ENCODE results near the gene PHF19.

The PHF19 gene

GRCh38 chr9:120876842-120877240, at the start of gene PHF19:
TSS of gene PHF19 (minus strand) at chr9:120877188. CDS start at chr9:120874741, 2,447 bp downstream.
- no peak for DNase-seq

DNA sequence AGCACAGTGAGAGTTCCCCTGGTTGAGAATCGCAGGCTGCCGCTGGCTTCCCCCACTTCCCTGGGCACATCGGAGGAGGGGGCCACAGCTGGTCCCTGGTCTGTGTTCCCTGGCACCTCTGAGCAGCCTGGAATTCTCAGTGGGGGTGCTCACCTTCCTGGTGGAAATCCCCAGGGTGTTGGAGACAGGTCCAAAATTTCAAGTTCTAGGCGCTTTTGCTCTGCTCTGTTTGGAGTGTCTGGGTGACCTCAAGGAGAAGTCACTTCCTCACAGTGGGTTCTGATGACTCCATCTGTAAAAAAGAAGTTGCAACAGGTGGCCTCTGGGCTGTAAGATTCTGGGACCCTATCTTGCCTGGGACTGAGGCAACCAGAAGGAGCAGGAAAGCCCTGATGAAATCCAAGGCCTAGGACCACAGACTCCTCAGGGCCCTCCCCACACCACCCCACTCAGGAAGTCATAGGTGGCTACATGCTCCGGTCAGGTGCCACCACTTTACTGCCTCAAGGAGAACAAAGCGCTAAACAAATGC, 49.5 kb upstream of the PHF19 start, which contains the start of gene TRAF1:
TRAF1 (minus strand) TSS at position 400 of the 532 bp plus-strand sequence. CDS start 721 bp downstream, outside the sequence.
- peak; percentile 74 for DNase-seq

- peak; percentile 92 for DNase-seq
Observed at GRCh38 chr9:120925535-120926396, 48.8 kb upstream of the PHF19 start.

DNA sequence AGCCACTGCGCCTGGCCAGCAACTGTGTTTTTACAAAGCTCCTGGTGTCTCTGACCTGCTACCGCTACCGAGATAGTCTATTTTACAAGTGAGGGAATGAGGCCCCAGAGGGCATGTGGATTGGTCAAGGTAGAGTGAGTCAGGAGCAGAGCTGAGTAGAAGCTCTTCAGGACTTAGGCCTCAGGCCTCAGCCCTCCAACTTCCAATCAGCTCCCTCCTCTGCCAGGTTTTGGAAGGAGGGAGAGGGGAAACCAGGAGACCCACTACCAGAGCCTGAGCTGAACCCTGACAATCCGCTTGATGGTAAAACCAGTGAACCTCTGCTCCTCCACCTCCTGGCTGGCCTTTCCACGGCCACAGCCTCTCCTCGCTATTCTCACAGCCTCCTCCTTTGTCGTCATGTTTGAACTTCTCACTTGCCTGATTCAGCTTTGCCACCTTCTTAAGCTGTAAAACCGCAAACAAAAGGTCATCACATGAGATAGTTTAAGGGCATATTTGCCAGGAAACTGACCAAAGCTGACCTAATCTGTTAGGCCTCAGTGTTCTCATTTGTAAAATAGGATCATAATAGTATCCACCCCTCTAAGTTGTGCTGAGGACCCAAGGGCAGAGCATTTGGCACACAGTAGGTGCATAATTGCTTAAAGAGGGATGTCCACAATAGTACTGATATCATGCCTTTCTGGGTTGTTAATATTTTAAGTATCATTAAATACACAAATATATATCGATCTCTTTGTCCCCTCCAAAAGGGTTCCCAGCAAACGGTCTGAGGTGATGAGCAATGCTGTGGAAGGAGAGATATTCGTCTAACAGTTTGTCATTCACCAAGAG, 47.9 kb upstream of the PHF19 start:
- no peak for DNase-seq

DNA sequence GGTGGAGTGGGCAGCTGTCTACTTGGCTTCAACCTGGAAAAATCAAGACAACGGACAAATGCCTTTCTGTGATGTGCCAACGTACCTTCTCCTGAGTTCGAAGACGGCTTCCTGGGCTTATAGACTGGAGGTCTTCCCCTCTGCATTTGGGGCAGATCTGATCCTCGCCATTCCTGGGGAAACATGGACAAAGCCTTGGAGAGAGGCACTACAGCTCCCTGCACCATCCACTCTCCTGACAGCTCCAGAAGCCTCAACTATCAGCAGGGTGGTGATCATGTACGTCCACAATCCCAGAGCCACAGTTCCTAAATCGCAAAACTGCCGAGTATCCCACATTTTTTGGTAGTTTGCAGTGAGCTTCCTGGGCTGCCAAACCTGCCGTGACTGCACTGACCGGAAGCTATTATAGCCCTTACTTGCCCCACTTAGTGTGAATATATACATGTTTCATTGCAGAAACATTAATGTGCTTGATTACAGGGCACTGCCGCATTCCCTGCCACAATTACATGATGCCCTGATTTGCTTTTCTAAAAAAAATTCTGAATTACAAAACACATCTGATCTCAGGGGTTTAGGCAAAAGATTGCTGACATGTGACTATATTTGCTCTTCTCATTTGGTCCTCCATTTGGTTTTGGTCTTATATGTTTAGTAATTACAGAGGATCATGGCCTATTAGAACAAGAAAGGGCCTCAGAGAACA, 46.8 kb upstream of the PHF19 start:
- no peak for DNase-seq

- DNase-seq: peak; percentile 58
Observed at GRCh38 chr9:120922404-120923195, 45.6 kb upstream of the PHF19 start.

DNA sequence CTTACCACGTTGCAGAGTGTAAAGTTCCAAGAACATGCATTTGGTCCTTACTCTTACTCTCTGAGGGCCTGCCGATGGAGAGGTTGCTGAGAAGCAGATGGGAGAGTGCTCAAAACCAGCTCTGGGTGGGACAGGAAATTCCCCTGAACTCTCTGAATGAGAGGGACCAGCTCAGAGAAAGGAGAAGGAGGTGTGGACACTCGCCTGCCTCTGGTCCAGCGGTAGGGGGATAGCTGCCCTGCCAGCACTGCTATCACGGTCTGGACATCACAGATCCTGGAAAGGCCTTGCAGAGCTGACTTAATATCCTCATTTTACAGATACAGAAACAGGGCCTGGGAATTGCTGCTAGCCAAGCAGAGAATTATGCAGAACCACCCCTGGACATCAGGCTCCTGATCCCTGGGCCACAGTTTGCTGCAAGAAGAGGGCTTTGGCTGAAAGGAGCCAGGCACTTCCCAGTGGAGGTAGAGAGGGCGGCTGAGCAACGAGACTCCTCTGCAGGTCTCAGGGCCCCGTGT, 44.7 kb upstream of the PHF19 start:
- peak; percentile 66 for DNase-seq

- peak; percentile 78 for DNase-seq
Observed at GRCh38 chr9:120920806-120921178, 43.8 kb upstream of the PHF19 start.

- DNase-seq: peak; percentile 68
Observed at GRCh38 chr9:120919843-120920805, 43.1 kb upstream of the PHF19 start.

DNA sequence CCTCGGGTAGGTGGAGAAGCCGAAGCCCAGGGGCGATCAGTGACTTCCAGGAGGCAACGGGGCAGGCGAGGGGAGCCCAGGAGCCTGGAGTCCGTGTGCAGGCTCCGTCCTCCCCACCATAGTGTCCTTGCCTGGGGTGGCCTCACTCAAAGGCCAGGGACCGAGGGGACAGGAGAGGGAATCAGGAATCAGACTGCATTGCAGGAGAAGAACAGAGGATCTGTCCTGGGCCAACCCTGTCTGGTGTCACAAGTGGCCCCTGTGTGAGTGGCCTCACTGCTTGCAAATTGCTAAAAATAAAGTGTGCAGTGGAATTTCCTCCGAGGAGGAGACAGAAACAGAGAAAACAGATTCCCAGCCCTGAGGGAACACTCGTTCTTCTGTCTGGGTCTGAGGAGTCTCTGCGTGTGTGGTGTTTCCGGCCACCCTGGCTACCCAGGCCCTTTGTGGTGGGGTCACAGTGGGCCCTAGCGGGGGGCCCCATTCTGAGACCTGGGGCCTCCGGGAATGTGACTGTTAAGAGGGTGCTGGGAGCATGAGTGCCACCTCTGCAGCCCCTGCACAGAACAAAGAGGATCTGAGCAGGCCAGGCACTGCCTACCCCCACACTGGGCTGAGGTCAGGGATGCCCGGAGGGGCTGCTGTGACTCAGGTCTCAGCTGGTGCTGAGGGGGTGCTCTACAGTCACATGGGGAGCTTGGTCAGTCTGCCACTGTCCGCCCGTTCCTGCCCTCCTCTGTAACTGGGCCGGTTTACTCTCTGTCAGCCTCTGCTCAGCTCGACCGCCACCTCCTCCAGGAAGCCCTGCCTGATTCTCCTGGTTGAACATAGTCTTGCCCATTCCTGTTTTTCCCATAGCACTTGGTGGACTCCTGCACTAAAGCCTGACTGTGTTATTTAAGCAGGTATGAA, 42.2 kb upstream of the PHF19 start:
- peak; percentile 63 for DNase-seq

DNA sequence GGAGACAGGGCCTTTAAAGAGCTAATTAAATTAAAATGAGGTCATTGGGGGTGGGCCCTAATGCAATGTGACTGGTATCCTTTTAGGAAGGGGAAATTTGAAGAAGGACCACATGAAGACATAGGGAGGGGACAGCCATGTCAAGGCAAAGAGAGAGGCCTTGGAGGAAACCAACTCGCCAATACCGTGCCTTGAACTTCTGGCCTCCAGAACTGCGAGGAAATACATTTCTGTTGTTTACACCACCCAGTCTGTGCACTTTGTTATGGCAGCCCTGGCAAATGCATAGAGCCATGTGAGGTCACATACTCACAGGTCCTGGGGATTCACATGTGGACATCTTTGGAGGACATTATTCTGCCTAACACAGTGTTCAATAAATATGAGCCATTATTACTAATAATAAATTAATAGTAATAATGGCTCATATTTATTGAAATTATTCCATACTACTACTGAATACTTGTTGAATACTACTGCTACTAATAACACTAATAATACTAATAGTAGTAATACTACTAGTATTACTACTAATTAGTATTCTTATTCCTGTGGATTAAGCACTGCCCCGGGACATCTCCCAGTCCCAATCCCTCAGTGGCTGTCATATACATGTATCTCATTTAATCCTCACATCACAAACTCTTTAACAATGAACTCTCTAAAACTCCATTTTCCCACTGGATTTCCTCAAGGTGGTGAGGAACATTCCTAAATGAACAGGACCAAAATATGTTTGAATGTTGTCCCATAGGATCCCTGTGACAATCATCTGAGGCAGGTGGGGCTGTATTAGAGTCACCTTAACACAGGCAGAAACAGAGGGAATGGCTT, 41.2 kb upstream of the PHF19 start:
- peak; percentile 59 for DNase-seq

- peak; percentile 57 for DNase-seq
Observed at GRCh38 chr9:120916991-120917880, 40.2 kb upstream of the PHF19 start.

GRCh38 chr9:120916588-120916987, 39.6 kb upstream of the PHF19 start:
- peak; percentile 52 for DNase-seq

DNA sequence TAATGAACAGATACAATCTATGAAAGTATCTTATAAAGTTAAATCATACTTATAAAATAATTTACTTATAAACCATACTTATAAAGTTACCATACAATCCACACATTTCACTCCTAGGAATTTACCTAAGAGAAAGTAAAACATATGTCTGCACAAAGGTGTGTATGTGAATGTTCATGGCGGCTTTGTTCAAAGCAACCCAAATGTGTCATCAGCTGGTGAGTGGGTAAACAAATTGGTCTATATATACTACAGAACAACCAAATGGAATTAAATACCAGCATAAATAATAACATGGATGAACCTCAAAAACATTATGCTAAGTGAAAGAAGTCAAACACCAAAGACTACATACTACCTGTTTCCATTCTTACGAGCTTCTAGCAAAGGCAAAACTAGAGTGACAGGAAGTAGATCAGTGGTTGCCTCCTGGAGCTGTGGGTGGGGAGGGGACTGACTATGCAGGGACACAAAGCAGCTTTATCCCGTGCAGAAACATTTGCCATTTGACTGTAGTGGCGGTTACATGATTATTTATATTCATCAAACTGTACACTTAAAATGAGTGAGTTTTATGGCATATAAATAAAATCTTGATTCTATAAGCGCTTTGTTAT, 39.0 kb upstream of the PHF19 start:
- DNase-seq: peak; percentile 80

GRCh38 chr9:120914953-120915352, 38.0 kb upstream of the PHF19 start:
- no peak for DNase-seq

DNA sequence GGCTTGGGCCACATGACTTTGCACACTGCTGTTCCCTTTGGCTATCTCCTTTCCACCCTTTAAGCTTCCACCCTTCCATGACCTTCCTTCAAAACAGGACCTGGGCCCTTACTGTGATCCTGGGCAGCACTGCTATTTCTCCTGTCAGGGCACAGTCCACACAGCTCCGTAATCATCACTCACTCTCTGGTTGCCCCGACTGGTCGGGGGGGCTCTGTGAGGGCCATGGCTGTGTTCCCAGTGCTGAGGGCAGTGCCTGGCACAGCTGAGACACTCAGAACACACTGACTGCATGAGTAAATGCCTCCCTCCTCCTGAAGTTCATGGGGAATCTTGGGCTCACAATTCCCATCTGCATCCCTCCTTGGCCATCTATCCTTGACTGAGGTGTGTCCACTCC, 37.4 kb upstream of the PHF19 start:
- DNase-seq: no peak

All from activated effector memory CD4-positive, alpha-beta T cell treated with anti-CD3 and anti-CD28 coated beads, Interleukin-2, amount 50 U/mL, for 16 hours (primary cell).